ENCODE results near the gene RAD51B. TPM values are rescaled to one million over a fixed set of nuclear protein-coding genes. Genes with fewer than 3 reads are reported as not detected.
A peak's percentile ranks its signal among the peaks of the same experiment; 100 is the strongest.

Gene RAD51B
- total RNA-seq, 1 experiment from 2014 or later: 23.3 TPM

- H3K36me3 ChIP-seq (ENCODE audit: insufficient read depth, low read length, poor library complexity, severe bottlenecking): no peaks in the 10 kb centered on the region
- H3K27me3 ChIP-seq (replicated peaks; ENCODE audit: insufficient read depth, low read depth, low read length, poor library complexity): no peaks in the 10 kb centered on the region
- no peak overlapping the region for H3K27ac ChIP-seq (ENCODE audit: low read depth, low read length, poor library complexity, severe bottlenecking)
- H3K4me3 ChIP-seq (ENCODE audit: low read depth, low read length, poor library complexity, severe bottlenecking): no peak overlapping the region
- H3K4me1 ChIP-seq (ENCODE audit: insufficient read depth, low read length, poor library complexity, severe bottlenecking): peaks cover 15% of the 10 kb centered on the region
- BruUV-seq (replicated peaks): no TSS peak
- DNase-seq (ENCODE audit: low spot score): no peak
- ChIA-PET CTCF (no interaction called here), POLR2A (ENCODE audit: low non-redundant PET) (no interaction called here)
- TF ChIP-seq EZH2 (IDR thresholded peaks at IDR 0.05; ENCODE audit: borderline replicate concordance, low read depth, low read length, poor library complexity, severe bottlenecking) (no peak), CTCF (conservative IDR thresholded peaks at IDR 0.05; ENCODE audit: low read depth, low read length) (no peak)
- H3K9me3 ChIP-seq (ENCODE audit: low read depth, low read length, poor library complexity, severe bottlenecking): no peaks in the 10 kb centered on the region
- intact Hi-C loops (cut with micrococcal nuclease; ENCODE audit: unreplicated experiment): no loop called here
These were observed 757.1 kb downstream of the RAD51B start for GRCh38 chr14:68576496-68577244.

- BruUV-seq (replicated peaks): no TSS peak
- ChIA-PET CTCF (no interaction called here), POLR2A (ENCODE audit: low non-redundant PET) (no interaction called here)
- no peak for TF ChIP-seq CTCF (conservative IDR thresholded peaks at IDR 0.05; ENCODE audit: low read depth, low read length)
- no peak for TF ChIP-seq EZH2 (IDR thresholded peaks at IDR 0.05; ENCODE audit: borderline replicate concordance, low read depth, low read length, poor library complexity, severe bottlenecking)
- Histone ChIP-seq H3K27ac (ENCODE audit: low read depth, low read length, poor library complexity, severe bottlenecking) (no peak overlapping the region), H3K4me3 (ENCODE audit: low read depth, low read length, poor library complexity, severe bottlenecking) (no peak overlapping the region), H3K9me3 (ENCODE audit: low read depth, low read length, poor library complexity, severe bottlenecking) (no peaks in the 10 kb centered on the region), H3K36me3 (ENCODE audit: insufficient read depth, low read length, poor library complexity, severe bottlenecking) (no peaks in the 10 kb centered on the region), H3K27me3 (replicated peaks; ENCODE audit: insufficient read depth, low read depth, low read length, poor library complexity) (no peaks in the 10 kb centered on the region), H3K4me1 (ENCODE audit: insufficient read depth, low read length, poor library complexity, severe bottlenecking) (peaks cover 15% of the 10 kb centered on the region)
- intact Hi-C loops (cut with micrococcal nuclease; ENCODE audit: unreplicated experiment): no loop called here
- peak; percentile 62 for DNase-seq (ENCODE audit: low spot score)
These were observed 758.4 kb downstream of the RAD51B start for GRCh38 chr14:68577802-68578541.

GRCh38 chr14:68578597-68578996, 759.0 kb downstream of the RAD51B start:
- DNase-seq (ENCODE audit: low spot score): no peak
- no peak for TF ChIP-seq EZH2 (IDR thresholded peaks at IDR 0.05; ENCODE audit: borderline replicate concordance, low read depth, low read length, poor library complexity, severe bottlenecking)
- no peak for TF ChIP-seq CTCF (conservative IDR thresholded peaks at IDR 0.05; ENCODE audit: low read depth, low read length)
- Histone ChIP-seq H3K27me3 (replicated peaks; ENCODE audit: insufficient read depth, low read depth, low read length, poor library complexity) (no peaks in the 10 kb centered on the region), H3K27ac (ENCODE audit: low read depth, low read length, poor library complexity, severe bottlenecking) (no peak overlapping the region), H3K9me3 (ENCODE audit: low read depth, low read length, poor library complexity, severe bottlenecking) (no peaks in the 10 kb centered on the region), H3K36me3 (ENCODE audit: insufficient read depth, low read length, poor library complexity, severe bottlenecking) (no peaks in the 10 kb centered on the region), H3K4me3 (ENCODE audit: low read depth, low read length, poor library complexity, severe bottlenecking) (no peak overlapping the region), H3K4me1 (ENCODE audit: insufficient read depth, low read length, poor library complexity, severe bottlenecking) (peaks cover 15% of the 10 kb centered on the region)
- ChIA-PET CTCF (no interaction called here), POLR2A (ENCODE audit: low non-redundant PET) (no interaction called here)
- BruUV-seq (replicated peaks): no TSS peak
- intact Hi-C loops (cut with micrococcal nuclease; ENCODE audit: unreplicated experiment): no loop called here

Data from A673 (cell line).